DND-41 (cell line): Measurements from ENCODE around the gene TLX1.

Source experiments
- CTCF ChIP-seq: IDR thresholded peaks from 2 replicates; pipeline ENCODE4 v1.5.1; 2012; ENCODE audit warnings: borderline replicate concordance, low read length, moderate library complexity, mild to moderate bottlenecking; ENCODE audit not compliant: poor library complexity, severe bottlenecking; ENCODE audit errors: extremely low read depth
- EZH2 ChIP-seq: IDR thresholded peaks from 3 replicates; pipeline ENCODE4 v1.6.1; 2012; ENCODE audit warnings: borderline replicate concordance, low read depth, mild to moderate bottlenecking, moderate library complexity, low read length, inconsistent platforms; ENCODE audit not compliant: severe bottlenecking

GRCh38 chr10:101114646-101115045 lies 16.5 kb upstream of the TLX1 start:
- TF ChIP-seq CTCF (no peak), EZH2 (no peak)
